Measurements from ENCODE around the gene TAF1L.
"Not testable (repeated sequence)": the region's sequence is repeated elsewhere in the genome, so short reads cannot be mapped to it uniquely, and the experiment has no call there.

TAF1L gene

DNA sequence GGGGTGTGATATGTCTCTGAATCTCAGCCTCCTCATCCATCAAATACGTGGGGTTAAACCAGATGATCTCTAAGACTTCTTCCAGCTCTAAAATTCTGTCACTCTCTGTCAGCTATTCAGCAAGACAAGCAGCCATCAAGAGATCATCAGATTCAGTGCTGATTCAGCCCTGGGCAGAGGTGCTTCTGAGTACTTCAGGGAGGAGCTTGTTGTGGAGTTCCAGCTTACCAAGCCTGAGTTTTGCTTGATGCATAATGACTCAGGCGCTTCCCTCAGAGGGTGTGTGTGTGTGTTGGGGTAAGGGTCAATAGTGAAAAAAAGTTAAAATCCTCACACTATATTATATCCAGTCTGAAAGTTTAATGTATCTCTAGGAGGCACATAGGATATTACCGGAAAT is 29.6 kb upstream of the TAF1L start:
- intact Hi-C loops (cut with DNase I; ENCODE audit: low total_unique reads): no loop called here
- H3K27me3 ChIP-seq: no peaks in the 10 kb centered on the region
- DNase-seq: no peak
- H3K9me3 ChIP-seq: no peaks in the 10 kb centered on the region
- no peak overlapping the region for H3K27ac ChIP-seq
- H3K36me3 ChIP-seq: no peaks in the 10 kb centered on the region
- H3K4me3 ChIP-seq: no peak overlapping the region
- TF ChIP-seq, protein P1, sequence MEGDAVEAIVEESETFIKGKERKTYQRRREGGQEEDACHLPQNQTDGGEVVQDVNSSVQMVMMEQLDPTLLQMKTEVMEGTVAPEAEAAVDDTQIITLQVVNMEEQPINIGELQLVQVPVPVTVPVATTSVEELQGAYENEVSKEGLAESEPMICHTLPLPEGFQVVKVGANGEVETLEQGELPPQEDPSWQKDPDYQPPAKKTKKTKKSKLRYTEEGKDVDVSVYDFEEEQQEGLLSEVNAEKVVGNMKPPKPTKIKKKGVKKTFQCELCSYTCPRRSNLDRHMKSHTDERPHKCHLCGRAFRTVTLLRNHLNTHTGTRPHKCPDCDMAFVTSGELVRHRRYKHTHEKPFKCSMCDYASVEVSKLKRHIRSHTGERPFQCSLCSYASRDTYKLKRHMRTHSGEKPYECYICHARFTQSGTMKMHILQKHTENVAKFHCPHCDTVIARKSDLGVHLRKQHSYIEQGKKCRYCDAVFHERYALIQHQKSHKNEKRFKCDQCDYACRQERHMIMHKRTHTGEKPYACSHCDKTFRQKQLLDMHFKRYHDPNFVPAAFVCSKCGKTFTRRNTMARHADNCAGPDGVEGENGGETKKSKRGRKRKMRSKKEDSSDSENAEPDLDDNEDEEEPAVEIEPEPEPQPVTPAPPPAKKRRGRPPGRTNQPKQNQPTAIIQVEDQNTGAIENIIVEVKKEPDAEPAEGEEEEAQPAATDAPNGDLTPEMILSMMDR (IDR thresholded peaks at IDR 0.05): no peak
- no peaks in the 10 kb centered on the region for H3K4me1 ChIP-seq

DNA sequence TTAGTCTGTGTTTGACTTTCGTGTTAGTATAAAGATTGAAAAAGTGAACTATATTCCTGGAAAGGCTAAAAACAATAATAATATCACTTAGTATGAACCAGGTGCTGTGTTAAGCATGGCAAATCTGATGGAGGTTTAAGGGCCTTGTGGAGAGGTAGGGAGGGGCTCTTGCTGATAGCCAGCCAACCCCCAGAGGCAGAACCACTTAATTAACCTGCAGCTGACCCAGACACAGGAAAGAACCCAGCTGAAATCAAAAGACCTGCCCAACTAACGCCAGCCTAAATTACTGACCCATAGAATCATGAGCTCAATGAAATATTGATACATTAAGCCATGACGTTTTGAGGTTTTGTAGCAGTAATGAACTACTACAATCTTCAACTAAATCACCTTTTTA is 28.3 kb upstream of the TAF1L start:
- no peaks in the 10 kb centered on the region for H3K36me3 ChIP-seq
- intact Hi-C loops (cut with DNase I; ENCODE audit: low total_unique reads): no loop called here
- H3K9me3 ChIP-seq: no peaks in the 10 kb centered on the region
- H3K27me3 ChIP-seq: no peaks in the 10 kb centered on the region
- H3K27ac ChIP-seq: no peak overlapping the region
- H3K4me1 ChIP-seq: no peaks in the 10 kb centered on the region
- DNase-seq: no peak
- TF ChIP-seq, protein P1 (IDR thresholded peaks at IDR 0.05): no peak
- H3K4me3 ChIP-seq: no peak overlapping the region

DNA sequence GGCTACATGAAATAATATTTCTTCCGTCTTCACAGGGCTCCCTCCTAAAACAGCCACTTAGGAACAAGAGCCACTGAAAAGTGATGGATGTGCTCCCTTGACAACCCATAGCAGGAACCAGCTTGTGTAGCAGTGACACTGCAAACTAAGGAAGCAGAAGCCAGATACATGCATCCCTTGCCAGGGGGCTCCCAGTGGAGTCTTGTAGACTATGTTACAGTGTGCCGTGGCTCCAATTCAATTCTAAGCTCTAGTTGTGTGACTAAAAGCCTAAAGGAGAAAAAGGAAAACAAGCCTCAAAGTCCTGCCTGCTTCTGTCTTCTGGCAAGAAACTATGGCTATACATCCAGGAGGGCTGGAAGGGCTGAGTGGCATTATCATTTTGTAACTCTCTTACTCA is 12.2 kb upstream of the TAF1L start:
- Histone ChIP-seq H3K4me3 (no peak overlapping the region), H3K27me3 (no peaks in the 10 kb centered on the region), H3K4me1 (no peaks in the 10 kb centered on the region), H3K9me3 (peaks cover 0 to 7% (median 0%) of the 10 kb centered on the region in 3 donors), H3K36me3 (no peaks in the 10 kb centered on the region), H3K27ac (no peak overlapping the region)
- TF ChIP-seq, protein P1 (IDR thresholded peaks at IDR 0.05): no peak
- intact Hi-C loops (cut with DNase I; ENCODE audit: low total_unique reads): no loop called here
- no peak for DNase-seq

DNA sequence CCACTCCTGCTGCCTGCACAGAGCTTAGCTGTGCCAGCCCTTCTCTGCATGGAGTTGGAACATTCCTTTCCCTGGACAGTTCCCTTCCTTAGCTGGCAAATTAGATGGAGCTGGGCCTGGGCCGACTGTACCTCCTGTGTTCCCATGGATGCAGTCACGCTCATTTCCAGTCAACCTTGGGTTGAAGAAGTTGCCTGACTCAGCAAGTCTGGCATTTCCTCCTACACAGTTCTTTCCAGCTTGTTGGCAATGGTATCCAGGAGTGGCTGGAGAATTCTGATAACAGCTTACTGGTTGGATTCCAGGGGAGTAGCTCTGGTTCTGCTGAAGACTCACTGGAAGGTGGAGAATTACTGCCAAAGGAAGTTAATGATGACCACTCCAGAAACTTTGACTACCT is 9.2 kb upstream of the TAF1L start:
- no peaks in the 10 kb centered on the region for H3K9me3 ChIP-seq
- no peaks in the 10 kb centered on the region for H3K4me1 ChIP-seq
- no peak overlapping the region for H3K27ac ChIP-seq
- intact Hi-C loops (cut with DNase I; ENCODE audit: low total_unique reads): no loop called here
- DNase-seq: no peak
- no peaks in the 10 kb centered on the region for H3K36me3 ChIP-seq
- H3K4me3 ChIP-seq: no peak overlapping the region
- no peaks in the 10 kb centered on the region for H3K27me3 ChIP-seq
- TF ChIP-seq, protein P1 (IDR thresholded peaks at IDR 0.05): no peak

DNA sequence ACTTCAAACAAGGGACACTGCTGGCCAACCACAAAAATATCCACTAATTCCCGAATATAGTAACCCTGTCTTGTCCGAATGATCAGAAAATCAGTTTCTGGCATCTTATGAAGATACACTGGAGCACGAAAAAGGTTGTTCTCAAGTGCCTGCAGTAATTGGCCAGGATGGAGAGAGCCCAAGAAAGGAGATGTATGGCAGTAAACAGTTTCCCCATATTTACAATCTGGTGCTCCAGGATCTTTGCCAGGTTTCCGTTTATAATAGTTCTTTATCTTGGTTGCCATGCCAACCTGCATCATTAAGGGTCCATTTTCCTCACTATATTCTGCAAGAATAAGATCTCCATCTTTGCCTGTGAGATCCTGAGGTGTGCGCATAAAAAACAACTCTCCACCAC is 2.3 kb downstream of the TAF1L start:
- DNase-seq: not testable (repeated sequence)

DNA sequence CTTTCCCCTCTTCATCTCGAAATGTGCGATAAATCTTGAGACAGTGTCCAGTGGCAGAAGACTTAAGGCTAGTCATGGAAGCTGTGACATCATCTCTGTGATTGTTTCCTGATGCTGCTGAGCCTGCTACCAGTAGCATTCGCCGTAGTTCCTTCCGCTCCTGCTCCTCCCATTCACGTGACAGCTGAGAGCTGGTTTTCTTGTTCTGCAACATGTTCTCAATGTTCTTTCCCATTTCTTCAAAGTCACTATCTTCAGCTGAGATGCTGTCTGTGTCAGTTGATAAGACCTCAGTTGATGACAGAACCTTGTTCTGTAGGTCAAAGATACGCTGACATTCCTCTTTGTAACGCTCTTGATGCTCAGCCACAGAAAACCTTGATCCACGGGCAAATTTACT is 3.5 kb downstream of the TAF1L start:
- H3K27me3 ChIP-seq: no peaks in the 10 kb centered on the region
- no peak for DNase-seq
- no peaks in the 10 kb centered on the region for H3K36me3 ChIP-seq
- no peak overlapping the region for H3K27ac ChIP-seq
- no peaks in the 10 kb centered on the region for H3K4me1 ChIP-seq
- no peak overlapping the region for H3K4me3 ChIP-seq
- no peaks in the 10 kb centered on the region for H3K9me3 ChIP-seq
- intact Hi-C loops (cut with DNase I; ENCODE audit: low total_unique reads): no loop called here
- TF ChIP-seq, protein P1 (IDR thresholded peaks at IDR 0.05): no peak

More for the DNA sequence above, 2.3 kb downstream of the TAF1L start:
- H3K9me3 ChIP-seq; H3K27me3 ChIP-seq; H3K36me3 ChIP-seq; H3K27ac ChIP-seq; H3K4me3 ChIP-seq; intact Hi-C loops (cut with DNase I; ENCODE audit: low total_unique reads); H3K4me1 ChIP-seq: not testable (repeated sequence)
